Thoracic aorta (tissue), 2 donors: ENCODE results near the gene HADHA. TPM values are rescaled to one million over a fixed set of nuclear protein-coding genes. Genes with fewer than 3 reads are reported as not detected.

Experiments used
- ATAC-seq: fragments of 150-250 bp; one replicate; pipeline ENCODE4 v1.8.0; 2017; ENCODE audit warnings: low read depth; ENCODE audit not compliant: insufficient number of reproducible peaks, low FRiP score
- DNase-seq: peaks from one replicate; pipeline ENCODE4 v3.0.0-alpha.2; 2020; ENCODE audit warnings: low spot score
- H3K27ac ChIP-seq, 2 donors: fragments of 200-600 bp; sonication (generic); 1 replicate in 1 of 2; 2 replicates in 1 of 2; pipeline ENCODE4 v1.5.1; 2016; ENCODE audit warnings: mild to moderate bottlenecking in 2 of 2, moderate library complexity in 2 of 2
- H3K27me3 ChIP-seq: fragments of 200-600 bp; sonication (generic); replicated peaks from 2 replicates; pipeline ENCODE4 v1.6.0; 2016; ENCODE audit warnings: mild to moderate bottlenecking; ENCODE audit not compliant: insufficient read depth
- H3K36me3 ChIP-seq: fragments of 200-600 bp; sonication (generic); one replicate; pipeline ENCODE4 v1.5.1; 2016
- H3K4me1 ChIP-seq, 2 donors: fragments of 200-600 bp; sonication (generic); 1 replicate in 1 of 2; 2 replicates in 1 of 2; pipeline versions ENCODE4 v1.5.1 to v1.6.0; 2016; ENCODE audit warnings: low read depth in 2 of 2, mild to moderate bottlenecking in 1 of 2; ENCODE audit not compliant: control insufficient read depth in 1 of 2
- H3K4me3 ChIP-seq: fragments of 200-600 bp; sonication (generic); 2 replicates; pipeline ENCODE4 v1.5.1; 2016; ENCODE audit warnings: mild to moderate bottlenecking
- H3K9me3 ChIP-seq: fragments of 200-600 bp; sonication (generic); 2 replicates; pipeline ENCODE4 v1.5.1; 2016
- CTCF ChIP-seq: fragments of 200-600 bp; sonication (generic); IDR thresholded peaks from one replicate; pipeline ENCODE4 v1.5.1; 2019; ENCODE audit warnings: antibody characterized with exemption
- total RNA-seq, 2 donors: library from RNA; depleted of rRNA; stranded (reverse); fragments of >200 nt; gene quantifications; one replicate each; pipeline versions ENCODE4 v1.1.0 to v1.2.3, GENCODE V29; 2016

The HADHA gene
- total RNA-seq, 2 donors from 2014 or later, result 85.6 to 88.6 TPM

- Histone ChIP-seq H3K27me3 (no peaks in the 10 kb centered on the region), H3K27ac (no peak overlapping the region), H3K36me3 (peaks cover 50% of the 10 kb centered on the region), H3K9me3 (no peaks in the 10 kb centered on the region), H3K4me1 (no peaks in the 10 kb centered on the region), H3K4me3 (no peak overlapping the region)
- TF ChIP-seq CTCF, result no peak
- ATAC-seq (no peak), DNase-seq (no peak)
Observed at GRCh38 chr2:26193578-26194231, 50.7 kb downstream of the HADHA start.

- Histone ChIP-seq H3K4me3 (no peak overlapping the region), H3K27ac (no peak overlapping the region), H3K27me3 (no peaks in the 10 kb centered on the region), H3K36me3 (peaks cover 34% of the 10 kb centered on the region), H3K4me1 (no peaks in the 10 kb centered on the region), H3K9me3 (no peaks in the 10 kb centered on the region)
- TF ChIP-seq CTCF, result no peak
- no peak for DNase-seq
- ATAC-seq, result no peak
Observed at GRCh38 chr2:26191316-26192159, 52.9 kb downstream of the HADHA start.

GRCh38 chr2:26190369-26190768 is 54.1 kb downstream of the HADHA start:
- Histone ChIP-seq H3K27ac (no peak overlapping the region), H3K9me3 (no peaks in the 10 kb centered on the region), H3K36me3 (peaks cover 34% of the 10 kb centered on the region), H3K4me1 (peaks cover 0 to 7% of the 10 kb centered on the region in 2 donors), H3K27me3 (no peaks in the 10 kb centered on the region), H3K4me3 (no peak overlapping the region)
- no peak for TF ChIP-seq CTCF
- ATAC-seq (no peak), DNase-seq (no peak)

- DNase-seq (no peak), ATAC-seq (no peak)
- Histone ChIP-seq H3K36me3 (peaks cover 31% of the 10 kb centered on the region), H3K27ac (no peak overlapping the region), H3K27me3 (no peaks in the 10 kb centered on the region), H3K4me1 (peaks cover 0 to 7% of the 10 kb centered on the region in 2 donors), H3K4me3 (no peak overlapping the region), H3K9me3 (no peaks in the 10 kb centered on the region)
- no peak for TF ChIP-seq CTCF
Observed at GRCh38 chr2:26189751-26190150, 54.7 kb downstream of the HADHA start.

GRCh38 chr2:26189123-26189522 is 55.3 kb downstream of the HADHA start:
- ATAC-seq (no peak), DNase-seq (no peak)
- no peaks in the 10 kb centered on the region for H3K27me3 ChIP-seq
- H3K27ac ChIP-seq, result no peak overlapping the region
- no peak for TF ChIP-seq CTCF
- no peaks in the 10 kb centered on the region for H3K9me3 ChIP-seq
- peaks cover 24% of the 10 kb centered on the region for H3K36me3 ChIP-seq
- H3K4me3 ChIP-seq, result no peak overlapping the region
- peaks cover 0 to 7% of the 10 kb centered on the region in 2 donors for H3K4me1 ChIP-seq
